Subcutaneous adipose tissue (tissue), 4 donors: Measurements from ENCODE around the gene MTRR. TPM values are rescaled to one million over a fixed set of nuclear protein-coding genes. Genes with fewer than 3 reads are reported as not detected.

Experiments
- CTCF ChIP-seq: fragments of 450-650 bp; IDR thresholded peaks from one replicate; pipeline ENCODE4 v1.5.1; 2016; ENCODE audit warnings: low read depth, mild to moderate bottlenecking, control low read depth, antibody characterized with exemption, moderate library complexity
- total RNA-seq, 4 donors: library from RNA; depleted of rRNA; stranded (reverse); fragments of >200 nt; gene quantifications; one replicate each; pipeline ENCODE4 v1.1.0, GENCODE V29; 2016

MTRR gene
- 10 to 100 TPM; 25.4 to 58.7 (median 31.8) TPM for total RNA-seq

- no peak for TF ChIP-seq CTCF
These were observed at the start of gene MTRR, which contains the start of gene FASTKD3 for GRCh38 chr5:7868773-7869473. Gene MTRR (plus strand): TSS chr5:7869148. CDS start chr5:7870795, 1,647 bp downstream. Gene FASTKD3 (minus strand): TSS chr5:7869031. CDS start chr5:7868083, 948 bp downstream.

- no peak for TF ChIP-seq CTCF
These were observed 46.5 kb upstream of the MTRR start for GRCh38 chr5:7822449-7822848.

GRCh38 chr5:7823594-7823993, 45.4 kb upstream of the MTRR start:
- no peak for TF ChIP-seq CTCF

GRCh38 chr5:7824995-7825394, 44.0 kb upstream of the MTRR start:
- TF ChIP-seq CTCF: no peak

GRCh38 chr5:7825630-7826029, 43.3 kb upstream of the MTRR start:
- TF ChIP-seq CTCF: no peak

- TF ChIP-seq CTCF: no peak
These were observed 41.3 kb upstream of the MTRR start for GRCh38 chr5:7827610-7828009.

GRCh38 chr5:7828269-7828668, 40.7 kb upstream of the MTRR start:
- TF ChIP-seq CTCF: no peak
